T-helper 2 cell treated with Interferon-gamma antibody and Interleukin-4, amounts not matched to agents 100 ng/mL and 5 ng/mL, for 36 hours (primary cell): ENCODE results near the gene PTPN4. TPM values are rescaled to one million over a fixed set of nuclear protein-coding genes. Genes with fewer than 3 reads are reported as not detected.

Experiments used
- intact Hi-C: fragments of 100-400 bp; cut with micrococcal nuclease; formaldehyde crosslinking; loops from one replicate; pipeline ENCODE4 v1.15.1; 2023
- total RNA-seq: library from RNA; stranded (reverse); gene quantifications from 2 replicates; pipeline ENCODE4 v1.2.3, GENCODE V29; 2022

Gene PTPN4
- total RNA-seq: 64.0 and 69.2 TPM in 2 replicates

GRCh38 chr2:119759451-119760236, at the start of gene PTPN4:
Gene PTPN4 (plus strand): TSS chr2:119759922. CDS start chr2:119809854, 49,932 bp downstream.
- intact Hi-C loops: loop anchor here (1.0 to 5.0 kb wide), 14 partner anchors 13 to 553 kb away; partner anchors contain the start of genes EPB41L5, RALB, TMEM177 and TMEM185B

GRCh38 chr2:119710281-119710680, 49.4 kb upstream of the PTPN4 start:
- intact Hi-C loops: no loop called here

GRCh38 chr2:119711352-119711751, 48.4 kb upstream of the PTPN4 start:
- intact Hi-C loops: no loop called here

- intact Hi-C loops: no loop called here
Measured at GRCh38 chr2:119712571-119712970, 47.2 kb upstream of the PTPN4 start.

GRCh38 chr2:119713819-119714490, 45.8 kb upstream of the PTPN4 start:
- intact Hi-C loops: no loop called here

GRCh38 chr2:119715409-119716283, 44.1 kb upstream of the PTPN4 start:
- intact Hi-C loops: no loop called here

GRCh38 chr2:119716284-119716672, 43.4 kb upstream of the PTPN4 start:
- intact Hi-C loops: no loop called here

GRCh38 chr2:119718501-119719260, 41.0 kb upstream of the PTPN4 start:
- intact Hi-C loops: no loop called here

GRCh38 chr2:119719261-119719627, 40.5 kb upstream of the PTPN4 start:
- intact Hi-C loops: no loop called here

GRCh38 chr2:119721043-119721442, 38.7 kb upstream of the PTPN4 start:
- intact Hi-C loops: no loop called here

- intact Hi-C loops: no loop called here
Measured at GRCh38 chr2:119721462-119721861, 38.3 kb upstream of the PTPN4 start.

- intact Hi-C loops: no loop called here
Measured at GRCh38 chr2:119721904-119722303, 37.8 kb upstream of the PTPN4 start.

- intact Hi-C loops: no loop called here
Measured at GRCh38 chr2:119723186-119723585, 36.5 kb upstream of the PTPN4 start.

GRCh38 chr2:119723784-119724467, 35.8 kb upstream of the PTPN4 start:
- intact Hi-C loops: no loop called here

GRCh38 chr2:119724656-119725485, 34.9 kb upstream of the PTPN4 start:
- intact Hi-C loops: no loop called here

- intact Hi-C loops: no loop called here
Measured at GRCh38 chr2:119727493-119727892, 32.2 kb upstream of the PTPN4 start.

- intact Hi-C loops: no loop called here
Measured at GRCh38 chr2:119728421-119728820, 31.3 kb upstream of the PTPN4 start.

- intact Hi-C loops: no loop called here
Measured at GRCh38 chr2:119730671-119731177, 29.0 kb upstream of the PTPN4 start.

GRCh38 chr2:119731983-119732382, 27.7 kb upstream of the PTPN4 start:
- intact Hi-C loops: no loop called here
